Keratinocyte (primary cell): ENCODE data around the gene LRRC8D. TPM values are rescaled to one million over a fixed set of nuclear protein-coding genes. Genes with fewer than 3 reads are reported as not detected.

Experiments used
- DNase-seq: peaks from one replicate; pipeline ENCODE4 v3.0.0-alpha.2; 2011; ENCODE audit warnings: low read depth, missing footprints, low spot score
- FAIRE-seq: peaks from 2 replicates; lab custom pipeline; 2011; peaks lifted over from hg19 to GRCh38; lab: Jason Lieb, UNC
- H2AFZ ChIP-seq: 2 replicates; pipeline ENCODE4 v1.6.0; 2012; ENCODE audit warnings: low read length, control low read depth, inconsistent platforms; ENCODE audit not compliant: control insufficient read depth
- H3K27ac ChIP-seq: 2 replicates; pipeline ENCODE4 v1.5.1; 2011; ENCODE audit warnings: low read length; ENCODE audit not compliant: control insufficient read depth, insufficient read depth
- H3K27me3 ChIP-seq: 3 replicates; pipeline ENCODE4 v1.6.0; 2011; ENCODE audit warnings: low read length; ENCODE audit not compliant: control insufficient read depth, insufficient read depth; ENCODE audit errors: extremely low read depth
- H3K36me3 ChIP-seq, 2 experiments: 2 replicates in 1 of 2; 3 replicates in 1 of 2; pipeline ENCODE4 v1.5.1; 2011; ENCODE audit warnings: low read length in 2 of 2, mild to moderate bottlenecking in 1 of 2; ENCODE audit not compliant: control insufficient read depth in 2 of 2, insufficient read depth in 2 of 2; ENCODE audit errors: extremely low read depth in 1 of 2
- H3K4me1 ChIP-seq: 3 replicates; pipeline ENCODE4 v1.5.1; 2011; ENCODE audit warnings: low read length; ENCODE audit not compliant: control insufficient read depth, insufficient read depth; ENCODE audit errors: extremely low read depth
- H3K4me2 ChIP-seq: 3 replicates; pipeline ENCODE4 v1.6.0; 2011; ENCODE audit warnings: low read depth, low read length; ENCODE audit not compliant: control insufficient read depth, insufficient read depth; ENCODE audit errors: extremely low read depth
- H3K4me3 ChIP-seq, 3 experiments: fragments of 200-600 bp in 1 of 3; sonication (generic) in 1 of 3; 2 replicates in 2 of 3; 3 replicates in 1 of 3; pipeline ENCODE4 v1.5.1; 2011 to 2016; ENCODE audit warnings: low read length in 3 of 3, mild to moderate bottlenecking in 3 of 3, control low read depth in 2 of 3, inconsistent platforms in 1 of 3, low read depth in 1 of 3, mixed read lengths in 1 of 3, mixed run types in 1 of 3, moderate library complexity in 1 of 3; ENCODE audit not compliant: control insufficient read depth in 2 of 3, insufficient read depth in 2 of 3; ENCODE audit errors: extremely low read depth in 1 of 3
- H3K79me2 ChIP-seq: 2 replicates; pipeline ENCODE4 v1.6.0; 2012; ENCODE audit warnings: low read length; ENCODE audit not compliant: control insufficient read depth, insufficient read depth
- H3K9ac ChIP-seq: 3 replicates; pipeline ENCODE4 v1.6.0; 2011; ENCODE audit warnings: low read length; ENCODE audit not compliant: control insufficient read depth, insufficient read depth; ENCODE audit errors: extremely low read depth
- H3K9me1 ChIP-seq: 3 replicates; pipeline ENCODE4 v1.6.0; 2011; ENCODE audit warnings: low read length; ENCODE audit not compliant: control insufficient read depth, insufficient read depth; ENCODE audit errors: extremely low read depth
- H3K9me3 ChIP-seq: 2 replicates; pipeline ENCODE4 v1.5.1; 2012; ENCODE audit warnings: low read depth, low read length; ENCODE audit not compliant: control insufficient read depth
- H4K20me1 ChIP-seq: 3 replicates; pipeline ENCODE4 v1.6.0; 2011; ENCODE audit warnings: low read length; ENCODE audit not compliant: control insufficient read depth, insufficient read depth; ENCODE audit errors: extremely low read depth
- EZH2 ChIP-seq: IDR thresholded peaks from one replicate; pipeline ENCODE4 v1.6.1; 2012; ENCODE audit warnings: inconsistent platforms, mild to moderate bottlenecking, low read length, moderate library complexity
- dilution Hi-C: fragments of 300-500 bp; cut with MboI; formaldehyde crosslinking; loops from one replicate; pipeline ENCODE4 v1.7.0; 2020; ENCODE audit warnings: low sequenced_read_pairs; ENCODE audit not compliant: extremely low pct_ligation_motif_present
- polyA plus RNA-seq, 5 experiments: library from polyadenylated mRNA; depleted of rRNA in 3 of 5; stranded (reverse) in 3 of 5; stranded (forward) in 1 of 5; unstranded in 1 of 5; fragments of >200 nt; gene quantifications; 1 replicate in 1 of 5; 2 replicates in 3 of 5; 3 replicates in 1 of 5; pipeline versions ENCODE4 v1.2.1 to v1.2.3, GENCODE V29; 2011 to 2012; ENCODE audit warnings: missing spikeins in 2 of 5, low read depth in 1 of 5, low replicate concordance in 1 of 5
- TF ChIP-seq, protein P1 (sequence below), 3 experiments: IDR thresholded peaks in 1 of 3; conservative IDR thresholded peaks in 1 of 3; optimal IDR thresholded peaks in 1 of 3; 2 replicates in 2 of 3; 3 replicates in 1 of 3; pipeline versions ENCODE3 to v1.5.1; 2011; ENCODE audit warnings: low read length in 3 of 3, mild to moderate bottlenecking in 3 of 3, moderate library complexity in 2 of 3, control low read depth in 1 of 3, inconsistent platforms in 1 of 3; ENCODE audit not compliant: insufficient read depth in 2 of 3; ENCODE audit errors: extremely low read depth in 1 of 3

The LRRC8D gene
- polyA plus RNA-seq, 1 donor (not counting 4 experiments of a cell fraction or from before 2014, with no cell fraction given), result 54.7 TPM

DNA sequence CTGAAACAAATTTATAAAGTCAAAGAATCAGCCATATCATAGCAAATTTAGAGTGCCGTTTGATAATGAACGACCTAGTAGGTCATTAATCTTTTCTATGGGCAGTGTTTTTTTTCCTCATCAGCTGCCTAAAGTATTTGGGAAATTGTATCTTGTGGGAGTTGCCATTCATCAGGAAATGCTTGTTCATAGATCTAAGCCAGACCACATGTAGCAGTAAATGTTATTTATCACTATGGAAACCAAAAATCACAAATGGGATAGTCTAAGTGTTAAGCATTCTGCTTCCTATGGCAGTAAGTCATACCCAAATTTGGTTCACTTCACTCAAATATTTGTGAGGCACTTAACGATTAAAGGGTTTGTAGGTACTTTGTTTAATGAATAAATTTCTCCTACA, 52.9 kb downstream of the LRRC8D start:
- no peaks in the 10 kb centered on the region for H3K27me3 ChIP-seq
- H3K79me2 ChIP-seq, result peaks cover 8% of the 10 kb centered on the region
- DNase-seq (no peak), FAIRE-seq (no peak)
- H2AFZ ChIP-seq, result no peak overlapping the region
- TF ChIP-seq, protein P1, sequence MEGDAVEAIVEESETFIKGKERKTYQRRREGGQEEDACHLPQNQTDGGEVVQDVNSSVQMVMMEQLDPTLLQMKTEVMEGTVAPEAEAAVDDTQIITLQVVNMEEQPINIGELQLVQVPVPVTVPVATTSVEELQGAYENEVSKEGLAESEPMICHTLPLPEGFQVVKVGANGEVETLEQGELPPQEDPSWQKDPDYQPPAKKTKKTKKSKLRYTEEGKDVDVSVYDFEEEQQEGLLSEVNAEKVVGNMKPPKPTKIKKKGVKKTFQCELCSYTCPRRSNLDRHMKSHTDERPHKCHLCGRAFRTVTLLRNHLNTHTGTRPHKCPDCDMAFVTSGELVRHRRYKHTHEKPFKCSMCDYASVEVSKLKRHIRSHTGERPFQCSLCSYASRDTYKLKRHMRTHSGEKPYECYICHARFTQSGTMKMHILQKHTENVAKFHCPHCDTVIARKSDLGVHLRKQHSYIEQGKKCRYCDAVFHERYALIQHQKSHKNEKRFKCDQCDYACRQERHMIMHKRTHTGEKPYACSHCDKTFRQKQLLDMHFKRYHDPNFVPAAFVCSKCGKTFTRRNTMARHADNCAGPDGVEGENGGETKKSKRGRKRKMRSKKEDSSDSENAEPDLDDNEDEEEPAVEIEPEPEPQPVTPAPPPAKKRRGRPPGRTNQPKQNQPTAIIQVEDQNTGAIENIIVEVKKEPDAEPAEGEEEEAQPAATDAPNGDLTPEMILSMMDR (optimal IDR thresholded peaks at IDR 0.05 in 1 of 3, IDR thresholded peaks at IDR 0.05 in 1 of 3, conservative IDR thresholded peaks at IDR 0.05 in 1 of 3; ENCODE audit: extremely low read depth in 1 of 3, insufficient read depth in 2 of 3, low read length in 3 of 3), result no peak
- TF ChIP-seq EZH2, result no peak
- no peaks in the 10 kb centered on the region for H3K9me1 ChIP-seq
- H3K4me3 ChIP-seq, result no peak overlapping the region
- dilution Hi-C loops, result no loop called here
- no peaks in the 10 kb centered on the region for H3K9me3 ChIP-seq
- H3K36me3 ChIP-seq, result peaks cover 4% of the 10 kb centered on the region in 2 experiments
- no peak overlapping the region for H3K27ac ChIP-seq
- no peaks in the 10 kb centered on the region for H3K4me1 ChIP-seq
- H4K20me1 ChIP-seq, result no peaks in the 10 kb centered on the region
- no peak overlapping the region for H3K4me2 ChIP-seq
- no peak overlapping the region for H3K9ac ChIP-seq

DNA sequence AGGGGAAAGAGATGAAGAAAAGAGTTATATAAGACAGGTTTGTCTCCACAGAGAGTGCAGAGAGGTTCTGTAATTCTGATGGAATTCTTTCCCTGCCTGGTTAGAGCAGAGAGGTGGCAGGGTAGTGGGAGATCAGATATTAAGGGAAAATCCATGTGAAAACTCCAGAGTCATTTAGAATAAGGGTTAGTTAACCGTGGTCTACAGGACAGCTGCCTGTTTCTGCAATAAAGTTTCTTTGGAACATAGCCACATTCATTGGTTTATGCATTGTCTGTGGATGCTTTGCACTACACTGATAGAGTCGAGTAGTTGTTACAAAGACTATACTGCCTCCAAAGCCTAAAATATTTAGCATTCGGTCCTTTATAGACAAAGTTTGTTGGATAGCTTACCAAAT, 55.6 kb downstream of the LRRC8D start:
- Histone ChIP-seq H3K36me3 (peaks cover 4% of the 10 kb centered on the region in 2 experiments), H2AFZ (no peak overlapping the region), H3K4me2 (no peak overlapping the region), H3K27me3 (no peaks in the 10 kb centered on the region), H3K9ac (no peak overlapping the region), H3K27ac (no peak overlapping the region), H3K9me3 (no peaks in the 10 kb centered on the region), H4K20me1 (no peaks in the 10 kb centered on the region), H3K4me3 (no peak overlapping the region), H3K9me1 (no peaks in the 10 kb centered on the region), H3K79me2 (peaks cover 7% of the 10 kb centered on the region), H3K4me1 (no peaks in the 10 kb centered on the region)
- DNase-seq (no peak), FAIRE-seq (no peak)
- TF ChIP-seq EZH2, result no peak
- TF ChIP-seq, protein P1 (optimal IDR thresholded peaks at IDR 0.05 in 1 of 3, IDR thresholded peaks at IDR 0.05 in 1 of 3, conservative IDR thresholded peaks at IDR 0.05 in 1 of 3; ENCODE audit: extremely low read depth in 1 of 3, insufficient read depth in 2 of 3, low read length in 3 of 3), result no peak
- dilution Hi-C loops, result no loop called here
